Amniotic stem cell (primary cell): ENCODE data around the gene AKT1.
"Not testable (repeated sequence)": the region's sequence is repeated elsewhere in the genome, so short reads cannot be mapped to it uniquely, and the experiment has no call there.

Experiments used
- DNase-seq: peaks from one replicate; lab custom pipeline; 2025; lab: John Stamatoyannopoulos, UW

The AKT1 gene

GRCh38 chr14:104818714-104819161, 23.2 kb upstream of the AKT1 start:
- no peak for DNase-seq

- DNase-seq = no peak
Observed at GRCh38 chr14:104817930-104818713, 22.6 kb upstream of the AKT1 start.

GRCh38 chr14:104816616-104816884, 21.0 kb upstream of the AKT1 start:
- no peak for DNase-seq

GRCh38 chr14:104814701-104815100, 19.2 kb upstream of the AKT1 start:
- DNase-seq = not testable (repeated sequence)

GRCh38 chr14:104813286-104813685, 17.7 kb upstream of the AKT1 start:
- DNase-seq = no peak

- no peak for DNase-seq
Observed at GRCh38 chr14:104810316-104810715, 14.8 kb upstream of the AKT1 start.

GRCh38 chr14:104808456-104808855, 12.9 kb upstream of the AKT1 start:
- DNase-seq = no peak

GRCh38 chr14:104806625-104807465, 11.3 kb upstream of the AKT1 start:
- DNase-seq = no peak

GRCh38 chr14:104805941-104806624, 10.5 kb upstream of the AKT1 start:
- no peak for DNase-seq

- peak; percentile 37 for DNase-seq
Observed at GRCh38 chr14:104805326-104805678, 9.8 kb upstream of the AKT1 start.

- DNase-seq = no peak
Observed at GRCh38 chr14:104804481-104805325, 9.2 kb upstream of the AKT1 start.

GRCh38 chr14:104803912-104804410, 8.4 kb upstream of the AKT1 start:
- no peak for DNase-seq

- no peak for DNase-seq
Observed at GRCh38 chr14:104803280-104803911, 7.8 kb upstream of the AKT1 start.

GRCh38 chr14:104802394-104803184, 7.0 kb upstream of the AKT1 start:
- DNase-seq = no peak

GRCh38 chr14:104801520-104802393, 6.2 kb upstream of the AKT1 start:
- DNase-seq = no peak

GRCh38 chr14:104800771-104801519, 5.4 kb upstream of the AKT1 start, which contains the start of gene ZBTB42:
Gene ZBTB42, plus strand, starts transcription at chr14:104801101. Its CDS starts 97 bp downstream, at chr14:104801198.
- no peak for DNase-seq

- DNase-seq = peak; percentile 51
Observed at GRCh38 chr14:104800015-104800770, 4.6 kb upstream of the AKT1 start.
